PC-3 (cell line): ENCODE results near the gene FAS. TPM values are rescaled to one million over a fixed set of nuclear protein-coding genes. Genes with fewer than 3 reads are reported as not detected.
A peak's percentile ranks its signal among the peaks of the same experiment; 100 is the strongest.

ENCODE experiments used
- ATAC-seq: fragments of 200-7000 bp; cut with Tn5 transposase; 2 replicates; pipeline ENCODE4 v1.9.1; 2020; ENCODE audit warnings: mild to moderate bottlenecking, moderate library complexity
- BruUV-seq: library from RNA; stranded (reverse); fragments of 400-500 nt; replicated peaks from 2 replicates; lab custom pipeline; 2021; lab: Mats Ljungman, UMichigan
- CTCF ChIA-PET: fragments of 300-600 bp; sonication (Branson Sonifier 250); formaldehyde crosslinking; loops from one replicate; lab custom pipeline; 2022; ENCODE audit warnings: antibody characterized with exemption; lab: Charles Lee
- POLR2A ChIA-PET: fragments of 300-600 bp; sonication (Branson Sonifier 250); formaldehyde crosslinking; loops from one replicate; lab custom pipeline; 2022; ENCODE audit warnings: antibody characterized with exemption; ENCODE audit not compliant: unreplicated experiment; lab: Charles Lee
- DNase-seq: peaks from one replicate; pipeline ENCODE4 v3.0.0-alpha.2; 2015
- H2AFZ ChIP-seq: fragments of 300-600 bp; sonication (generic); 2 replicates; pipeline ENCODE4 v1.6.0; 2016; ENCODE audit warnings: antibody characterized with exemption, low read length
- H3F3A ChIP-seq: fragments of 300-600 bp; sonication (generic); one replicate; pipeline ENCODE4 v1.6.0; 2017; ENCODE audit warnings: antibody characterized with exemption, low read length, control low read depth, mild to moderate bottlenecking; ENCODE audit not compliant: unreplicated experiment
- H3K27ac ChIP-seq: fragments of 300-600 bp; sonication (generic); 2 replicates; pipeline ENCODE4 v1.5.1; 2016; ENCODE audit warnings: mild to moderate bottlenecking, low read length
- H3K27me3 ChIP-seq: fragments of 300-600 bp; sonication (generic); 2 replicates; pipeline ENCODE4 v1.6.1; 2016; ENCODE audit warnings: low read length, mixed read lengths
- H3K36me3 ChIP-seq: fragments of 300-600 bp; sonication (generic); 2 replicates; pipeline ENCODE4 v1.6.1; 2016; ENCODE audit warnings: low read depth, mixed run types, low read length, mixed read lengths
- H3K4me1 ChIP-seq: fragments of 300-600 bp; sonication (generic); 2 replicates; pipeline ENCODE4 v1.5.1; 2016; ENCODE audit warnings: low read length; ENCODE audit not compliant: insufficient read depth
- H3K4me2 ChIP-seq: fragments of 300-600 bp; sonication (generic); 2 replicates; pipeline ENCODE4 v1.6.0; 2016; ENCODE audit warnings: low read length
- H3K4me3 ChIP-seq: fragments of 300-600 bp; sonication (generic); 2 replicates; pipeline ENCODE4 v1.5.1; 2016; ENCODE audit warnings: mild to moderate bottlenecking, low read length, mixed read lengths
- H3K79me2 ChIP-seq: fragments of 300-600 bp; sonication (generic); 2 replicates; pipeline ENCODE4 v1.6.1; 2017; ENCODE audit warnings: low read length, mixed read lengths
- H3K9ac ChIP-seq: fragments of 300-600 bp; sonication (generic); 2 replicates; pipeline ENCODE4 v1.6.0; 2016; ENCODE audit warnings: mild to moderate bottlenecking, low read length
- H3K9me2 ChIP-seq: fragments of 300-600 bp; sonication (generic); replicated peaks from 2 replicates; pipeline ENCODE4 v1.6.1; 2016; ENCODE audit warnings: mixed run types, low read length, mixed read lengths
- H3K9me3 ChIP-seq: fragments of 300-600 bp; sonication (generic); 2 replicates; pipeline ENCODE4 v1.6.1; 2016; ENCODE audit warnings: low read length, mixed read lengths
- H4K20me1 ChIP-seq: fragments of 300-600 bp; sonication (generic); 2 replicates; pipeline ENCODE4 v1.6.1; 2016; ENCODE audit warnings: low read length, mixed read lengths
- CTCF ChIP-seq: fragments of 300-600 bp; sonication (generic); conservative IDR thresholded peaks from 2 replicates; pipeline ENCODE4 v1.5.1; 2017; ENCODE audit warnings: antibody characterized with exemption, low read depth, mild to moderate bottlenecking, low read length
- EZH2 ChIP-seq: fragments of 300-600 bp; sonication (generic); IDR thresholded peaks from one replicate; pipeline ENCODE4 v1.6.1; 2017; ENCODE audit warnings: antibody characterized with exemption, mild to moderate bottlenecking, low read length; ENCODE audit not compliant: unreplicated experiment
- EZH2phosphoT487 ChIP-seq: fragments of 300-600 bp; sonication (generic); IDR thresholded peaks from 2 replicates; pipeline ENCODE4 v1.6.1; 2018; ENCODE audit warnings: mild to moderate bottlenecking, antibody characterized with exemption, low read length, borderline replicate concordance
- intact Hi-C: fragments of 100-400 bp; cut with micrococcal nuclease; formaldehyde crosslinking; loops from 2 replicates; pipeline ENCODE4 v1.9.0; 2023
- total RNA-seq: library from RNA; depleted of rRNA; stranded (reverse); fragments of >200 nt; gene quantifications from 2 replicates; pipeline ENCODE4 v1.2.3, GENCODE V29; 2014

Gene FAS
- total RNA-seq, 1 experiment from 2014 or later, result 4.8 TPM

GRCh38 chr10:89025453-89025852, 34.9 kb downstream of the FAS start:
- Histone ChIP-seq H3F3A (no peaks in the 10 kb centered on the region), H3K9me3 (no peaks in the 10 kb centered on the region), H3K4me2 (no peak overlapping the region), H3K9ac (no peak overlapping the region), H3K79me2 (no peaks in the 10 kb centered on the region), H3K36me3 (no peaks in the 10 kb centered on the region), H3K27ac (no peak overlapping the region), H3K9me2 (no peaks in the 10 kb centered on the region), H4K20me1 (no peaks in the 10 kb centered on the region), H3K4me1 (no peaks in the 10 kb centered on the region), H2AFZ (no peak overlapping the region), H3K4me3 (no peak overlapping the region), H3K27me3 (no peaks in the 10 kb centered on the region)
- no peak for TF ChIP-seq CTCF
- TF ChIP-seq EZH2phosphoT487, result no peak
- TF ChIP-seq EZH2, result no peak
- DNase-seq, result no peak
- ChIA-PET POLR2A (interaction anchor here (0.6 kb wide), 1 partner anchor 125 kb away, joined by 4 read pairs; no protein-coding TSS in a partner anchor), CTCF (no interaction called here)
- intact Hi-C loops, result no loop called here
- BruUV-seq, result no TSS peak
- no peak for ATAC-seq

GRCh38 chr10:89029181-89029580, 38.6 kb downstream of the FAS start:
- H3K79me2 ChIP-seq, result no peaks in the 10 kb centered on the region
- TF ChIP-seq EZH2phosphoT487 (no peak), EZH2 (no peak), CTCF (no peak)
- H3K36me3 ChIP-seq, result no peaks in the 10 kb centered on the region
- POLR2A ChIA-PET, result no interaction called here
- H3K4me1 ChIP-seq, result peaks cover 22% of the 10 kb centered on the region
- no peaks in the 10 kb centered on the region for H3K27me3 ChIP-seq
- no peak overlapping the region for H3K4me3 ChIP-seq
- H3K9me3 ChIP-seq, result no peaks in the 10 kb centered on the region
- H3K9ac ChIP-seq, result no peak overlapping the region
- no peaks in the 10 kb centered on the region for H3K9me2 ChIP-seq
- H4K20me1 ChIP-seq, result no peaks in the 10 kb centered on the region
- H3F3A ChIP-seq, result no peaks in the 10 kb centered on the region
- no peak for DNase-seq
- CTCF ChIA-PET, result interaction anchor here (0.6 kb wide), 1 partner anchor 1926 kb away, joined by 3 read pairs; no protein-coding TSS in a partner anchor
- H3K4me2 ChIP-seq, result no peak overlapping the region
- no peak for ATAC-seq
- intact Hi-C loops, result no loop called here
- H2AFZ ChIP-seq, result no peak overlapping the region
- no TSS peak for BruUV-seq
- H3K27ac ChIP-seq, result no peak overlapping the region

GRCh38 chr10:89029785-89030437, 39.3 kb downstream of the FAS start:
- TF ChIP-seq CTCF (peak; percentile 83), EZH2 (no peak)
- POLR2A ChIA-PET, result no interaction called here
- no peaks in the 10 kb centered on the region for H3K79me2 ChIP-seq
- ATAC-seq (peak; percentile 54), DNase-seq (peak; percentile 73)
- H4K20me1 ChIP-seq, result no peaks in the 10 kb centered on the region
- H3K27me3 ChIP-seq, result no peaks in the 10 kb centered on the region
- intact Hi-C loops, result loop anchor here (1.0 to 10.0 kb wide), 3 partner anchors 183 to 365 kb away; partner anchors contain the start of gene IFIT1
- H3K4me3 ChIP-seq, result 0 out of 2 replicates have a peak overlapping the region, but pooled peaks have one; percentile 43
- peak overlapping the region; percentile 71 for H3K4me2 ChIP-seq
- H3K36me3 ChIP-seq, result no peaks in the 10 kb centered on the region
- no peaks in the 10 kb centered on the region for H3K9me2 ChIP-seq
- H2AFZ ChIP-seq, result peak overlapping the region; percentile 64
- H3K4me1 ChIP-seq, result peaks cover 22% of the 10 kb centered on the region
- H3K9me3 ChIP-seq, result no peaks in the 10 kb centered on the region
- H3K27ac ChIP-seq, result no peak overlapping the region
- H3K9ac ChIP-seq, result no peak overlapping the region
- CTCF ChIA-PET, result interaction anchor here (0.6 kb wide), 1 partner anchor 1925 kb away, joined by 3 read pairs; no protein-coding TSS in a partner anchor
- BruUV-seq, result no TSS peak
- no peaks in the 10 kb centered on the region for H3F3A ChIP-seq
